ENCODE data around the gene ULK2.

Gene ULK2

DNA sequence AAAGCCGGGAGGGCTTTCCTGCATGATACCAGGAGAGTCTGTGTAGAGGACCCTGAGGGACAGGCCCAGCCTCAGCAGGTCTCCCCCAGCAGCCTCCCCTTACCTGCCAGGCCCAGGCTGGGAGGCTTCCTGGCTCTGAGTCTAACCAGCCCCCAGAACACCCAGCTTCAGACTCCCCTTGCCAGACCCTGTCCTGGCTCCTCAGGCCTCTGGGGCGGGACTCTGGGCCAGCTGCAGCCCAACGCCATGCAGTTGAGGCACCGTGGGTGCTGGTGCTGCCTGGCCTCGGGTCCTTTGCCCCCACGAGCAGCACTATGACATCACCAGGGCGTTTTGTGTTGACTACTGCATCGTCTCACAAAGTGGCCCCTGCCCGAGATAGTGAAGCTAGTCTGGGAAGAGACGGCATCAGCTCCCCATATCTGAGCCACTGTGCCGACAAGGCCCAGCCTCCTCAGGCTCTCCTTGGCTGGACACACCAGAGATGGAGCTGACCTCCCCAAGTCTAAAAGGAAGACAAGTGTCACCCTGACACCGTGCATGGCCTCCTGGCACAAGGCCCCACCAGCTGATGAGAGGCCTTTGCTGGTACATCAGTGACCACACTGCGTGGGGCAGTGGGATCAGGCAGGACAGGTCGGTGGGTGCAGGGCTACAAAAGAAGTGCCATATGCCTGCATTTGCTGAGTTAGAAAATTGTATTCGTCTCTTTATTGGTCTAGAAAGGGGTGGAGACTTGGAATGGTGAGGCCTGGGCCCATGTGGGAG is 130.2 kb downstream of the ULK2 start:
- Histone ChIP-seq H3K9me2 (replicated peaks; ENCODE audit: control insufficient read depth, low read length) (no peaks in the 10 kb centered on the region), H3K4me1 (ENCODE audit: control insufficient read depth, low read length) (no peaks in the 10 kb centered on the region), H3K4me2 (ENCODE audit: low read length) (no peak overlapping the region), H4K20me1 (ENCODE audit: control insufficient read depth, insufficient read depth, low read depth, low read length) (no peaks in the 10 kb centered on the region), H3K9me3 (ENCODE audit: control insufficient read depth, insufficient read depth, low read length) (no peaks in the 10 kb centered on the region), H3K36me3 (ENCODE audit: control insufficient read depth, low read length) (no peaks in the 10 kb centered on the region), H3F3A (ENCODE audit: control insufficient read depth, insufficient read depth) (no peaks in the 10 kb centered on the region), H3K27me3 (ENCODE audit: control insufficient read depth, low read length) (no peaks in the 10 kb centered on the region), H3K79me2 (ENCODE audit: control insufficient read depth, low read length) (no peaks in the 10 kb centered on the region), H3K27ac (ENCODE audit: low read depth, low read length) (no peak overlapping the region), H3K4me3 (ENCODE audit: low read length) (no peak overlapping the region)
- TF ChIP-seq CTCF (IDR thresholded peaks at IDR 0.05; ENCODE audit: low read depth, low read length, poor library complexity, severe bottlenecking) (no peak), EZH2phosphoT487 (IDR thresholded peaks at IDR 0.05; ENCODE audit: borderline replicate concordance, low read length) (no peak)

DNA sequence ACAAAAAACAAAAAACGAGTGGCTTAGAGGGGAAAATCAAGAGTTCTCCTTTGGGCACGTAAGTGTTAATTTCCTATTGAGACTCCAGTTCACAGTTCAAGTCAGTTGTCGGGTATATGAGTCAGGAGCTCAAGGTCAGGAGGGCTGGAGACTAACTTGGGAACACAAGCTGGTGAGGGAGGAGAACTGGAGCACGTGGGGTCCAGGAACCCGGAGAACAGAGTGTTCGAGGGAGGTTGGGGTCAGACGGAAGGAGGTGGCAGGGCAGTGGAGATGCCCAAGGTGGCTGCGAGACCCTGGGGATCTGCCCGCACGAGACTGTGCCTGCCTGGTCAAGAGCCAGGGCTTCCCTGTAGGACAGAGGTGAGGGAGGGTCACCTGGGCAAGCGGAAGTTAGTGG is 131.7 kb downstream of the ULK2 start:
- H3F3A ChIP-seq (ENCODE audit: control insufficient read depth, insufficient read depth): no peaks in the 10 kb centered on the region

GRCh38 chr17:19733953-19734526 is 133.7 kb downstream of the ULK2 start:
- no peaks in the 10 kb centered on the region for H3K9me2 ChIP-seq (replicated peaks; ENCODE audit: control insufficient read depth, low read length)
- H3K9me3 ChIP-seq (ENCODE audit: control insufficient read depth, insufficient read depth, low read length): no peaks in the 10 kb centered on the region
- H3K79me2 ChIP-seq (ENCODE audit: control insufficient read depth, low read length): no peaks in the 10 kb centered on the region
- no peak overlapping the region for H3K4me2 ChIP-seq (ENCODE audit: low read length)
- H3F3A ChIP-seq (ENCODE audit: control insufficient read depth, insufficient read depth): no peaks in the 10 kb centered on the region
- no peaks in the 10 kb centered on the region for H3K27me3 ChIP-seq (ENCODE audit: control insufficient read depth, low read length)
- no peaks in the 10 kb centered on the region for H3K4me1 ChIP-seq (ENCODE audit: control insufficient read depth, low read length)
- no peak overlapping the region for H3K4me3 ChIP-seq (ENCODE audit: low read length)
- no peaks in the 10 kb centered on the region for H4K20me1 ChIP-seq (ENCODE audit: control insufficient read depth, insufficient read depth, low read depth, low read length)
- no peak overlapping the region for H3K27ac ChIP-seq (ENCODE audit: low read depth, low read length)
- TF ChIP-seq EZH2phosphoT487 (IDR thresholded peaks at IDR 0.05; ENCODE audit: borderline replicate concordance, low read length): no peak
- no peak for TF ChIP-seq CTCF (IDR thresholded peaks at IDR 0.05; ENCODE audit: low read depth, low read length, poor library complexity, severe bottlenecking)
- no peaks in the 10 kb centered on the region for H3K36me3 ChIP-seq (ENCODE audit: control insufficient read depth, low read length)

More for the DNA sequence above, 131.7 kb downstream of the ULK2 start:
- no peaks in the 10 kb centered on the region for H3K9me3 ChIP-seq (ENCODE audit: control insufficient read depth, insufficient read depth, low read length)
- no peak overlapping the region for H3K4me3 ChIP-seq (ENCODE audit: low read length)
- H3K36me3 ChIP-seq (ENCODE audit: control insufficient read depth, low read length): no peaks in the 10 kb centered on the region
- H4K20me1 ChIP-seq (ENCODE audit: control insufficient read depth, insufficient read depth, low read depth, low read length): no peaks in the 10 kb centered on the region
- H3K79me2 ChIP-seq (ENCODE audit: control insufficient read depth, low read length): no peaks in the 10 kb centered on the region
- no peak overlapping the region for H3K4me2 ChIP-seq (ENCODE audit: low read length)
- TF ChIP-seq EZH2phosphoT487 (IDR thresholded peaks at IDR 0.05; ENCODE audit: borderline replicate concordance, low read length) (no peak), CTCF (IDR thresholded peaks at IDR 0.05; ENCODE audit: low read depth, low read length, poor library complexity, severe bottlenecking) (no peak)
- H3K27ac ChIP-seq (ENCODE audit: low read depth, low read length): no peak overlapping the region
- no peaks in the 10 kb centered on the region for H3K4me1 ChIP-seq (ENCODE audit: control insufficient read depth, low read length)
- no peaks in the 10 kb centered on the region for H3K9me2 ChIP-seq (replicated peaks; ENCODE audit: control insufficient read depth, low read length)
- H3K27me3 ChIP-seq (ENCODE audit: control insufficient read depth, low read length): no peaks in the 10 kb centered on the region
